PFSK-1 (cell line): Measurements from ENCODE around the gene NFIA.

Experiments
- FOXP2 ChIP-seq: optimal IDR thresholded peaks from 2 replicates; pipeline ENCODE3; 2011; ENCODE audit warnings: borderline replicate concordance, control low read depth, inconsistent platforms; ENCODE audit not compliant: insufficient read depth; ENCODE audit errors: extremely low read length, extremely low read depth
- POLR2AphosphoS5 ChIP-seq: IDR thresholded peaks from 2 replicates; pipeline ENCODE4 v1.6.1; 2012; ENCODE audit warnings: low read depth, mild to moderate bottlenecking, control low read depth, low read length, moderate library complexity
- SIN3A ChIP-seq: IDR thresholded peaks from 2 replicates; pipeline ENCODE4 v1.6.1; 2012; ENCODE audit warnings: mild to moderate bottlenecking, low read length, moderate library complexity, borderline replicate concordance; ENCODE audit not compliant: insufficient read depth
- TAF1 ChIP-seq: IDR thresholded peaks from 2 replicates; pipeline ENCODE4 v1.6.1; 2012; ENCODE audit warnings: low read length, control low read depth, borderline replicate concordance; ENCODE audit not compliant: insufficient read depth
- TF ChIP-seq, protein P1 (sequence below), 2 experiments: IDR thresholded peaks; 2 replicates each; pipeline versions ENCODE4 v1.6.1 to v1.8.0; 2011 to 2012; ENCODE audit warnings: low read depth in 2 of 2, low read length in 2 of 2, control low read depth in 1 of 2, inconsistent platforms in 1 of 2, mild to moderate bottlenecking in 1 of 2, moderate library complexity in 1 of 2; ENCODE audit not compliant: insufficient read depth in 1 of 2

NFIA gene

DNA sequence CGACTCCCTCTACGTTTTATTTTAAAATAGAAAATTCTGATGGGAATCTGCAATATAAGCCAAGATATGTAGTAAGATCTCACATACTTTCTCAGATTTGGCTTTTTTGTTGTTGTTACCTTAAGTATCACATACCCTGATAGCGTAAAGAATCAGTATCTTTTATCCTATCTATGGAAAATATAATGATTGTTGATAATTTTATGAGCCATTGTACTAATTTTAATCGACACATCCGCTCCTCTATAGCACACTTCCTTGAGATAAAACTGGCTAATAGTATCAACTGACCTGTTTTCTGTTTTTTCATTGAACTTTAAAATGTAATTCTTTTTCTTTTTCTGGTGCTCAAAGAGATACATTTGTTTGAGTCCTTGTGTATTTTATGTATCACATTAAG is 118.7 kb downstream of the NFIA start:
- TF ChIP-seq SIN3A (no peak), TAF1 (no peak)

DNA sequence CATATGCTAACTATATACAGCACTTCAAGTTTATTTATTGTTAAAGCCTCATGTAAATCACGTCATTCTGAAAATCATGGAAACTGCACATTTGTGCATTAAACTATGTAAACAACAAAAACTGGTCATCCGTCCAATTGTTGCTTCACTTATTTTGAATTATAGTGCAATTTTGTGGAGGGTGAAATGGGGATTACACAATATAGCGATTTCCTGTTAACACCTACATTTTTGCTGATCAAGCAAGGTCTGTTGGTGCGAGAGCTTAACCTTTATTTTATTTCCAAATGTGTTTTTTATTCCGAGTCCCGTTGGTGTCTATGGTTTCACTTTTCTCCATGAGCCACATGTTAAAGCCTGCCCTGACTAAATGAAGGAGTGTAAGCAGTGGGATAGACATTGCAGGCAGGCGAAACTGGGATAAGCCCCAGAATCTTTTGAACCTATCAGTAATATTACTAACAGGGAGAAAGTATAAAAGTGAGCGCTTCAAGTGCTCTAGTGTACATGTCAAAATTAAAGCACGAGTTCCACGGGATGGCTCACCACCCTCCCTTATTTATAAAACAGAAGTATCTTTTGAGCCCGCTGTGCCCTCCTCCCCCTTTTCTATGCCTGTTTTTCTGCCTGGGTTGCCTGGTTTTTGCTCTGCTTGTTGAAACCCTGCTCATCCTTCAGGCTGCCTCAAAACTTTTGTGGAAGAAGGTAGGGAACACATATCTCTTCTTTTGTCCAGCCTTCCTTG is 120.7 kb downstream of the NFIA start:
- TF ChIP-seq TAF1 (no peak), FOXP2 (no peak), SIN3A (no peak), POLR2AphosphoS5 (no peak)
- TF ChIP-seq, protein P1, sequence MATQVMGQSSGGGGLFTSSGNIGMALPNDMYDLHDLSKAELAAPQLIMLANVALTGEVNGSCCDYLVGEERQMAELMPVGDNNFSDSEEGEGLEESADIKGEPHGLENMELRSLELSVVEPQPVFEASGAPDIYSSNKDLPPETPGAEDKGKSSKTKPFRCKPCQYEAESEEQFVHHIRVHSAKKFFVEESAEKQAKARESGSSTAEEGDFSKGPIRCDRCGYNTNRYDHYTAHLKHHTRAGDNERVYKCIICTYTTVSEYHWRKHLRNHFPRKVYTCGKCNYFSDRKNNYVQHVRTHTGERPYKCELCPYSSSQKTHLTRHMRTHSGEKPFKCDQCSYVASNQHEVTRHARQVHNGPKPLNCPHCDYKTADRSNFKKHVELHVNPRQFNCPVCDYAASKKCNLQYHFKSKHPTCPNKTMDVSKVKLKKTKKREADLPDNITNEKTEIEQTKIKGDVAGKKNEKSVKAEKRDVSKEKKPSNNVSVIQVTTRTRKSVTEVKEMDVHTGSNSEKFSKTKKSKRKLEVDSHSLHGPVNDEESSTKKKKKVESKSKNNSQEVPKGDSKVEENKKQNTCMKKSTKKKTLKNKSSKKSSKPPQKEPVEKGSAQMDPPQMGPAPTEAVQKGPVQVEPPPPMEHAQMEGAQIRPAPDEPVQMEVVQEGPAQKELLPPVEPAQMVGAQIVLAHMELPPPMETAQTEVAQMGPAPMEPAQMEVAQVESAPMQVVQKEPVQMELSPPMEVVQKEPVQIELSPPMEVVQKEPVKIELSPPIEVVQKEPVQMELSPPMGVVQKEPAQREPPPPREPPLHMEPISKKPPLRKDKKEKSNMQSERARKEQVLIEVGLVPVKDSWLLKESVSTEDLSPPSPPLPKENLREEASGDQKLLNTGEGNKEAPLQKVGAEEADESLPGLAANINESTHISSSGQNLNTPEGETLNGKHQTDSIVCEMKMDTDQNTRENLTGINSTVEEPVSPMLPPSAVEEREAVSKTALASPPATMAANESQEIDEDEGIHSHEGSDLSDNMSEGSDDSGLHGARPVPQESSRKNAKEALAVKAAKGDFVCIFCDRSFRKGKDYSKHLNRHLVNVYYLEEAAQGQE (IDR thresholded peaks at IDR 0.05; ENCODE audit: insufficient read depth in 1 of 2, low read depth in 2 of 2, low read length in 2 of 2) = no peak

DNA sequence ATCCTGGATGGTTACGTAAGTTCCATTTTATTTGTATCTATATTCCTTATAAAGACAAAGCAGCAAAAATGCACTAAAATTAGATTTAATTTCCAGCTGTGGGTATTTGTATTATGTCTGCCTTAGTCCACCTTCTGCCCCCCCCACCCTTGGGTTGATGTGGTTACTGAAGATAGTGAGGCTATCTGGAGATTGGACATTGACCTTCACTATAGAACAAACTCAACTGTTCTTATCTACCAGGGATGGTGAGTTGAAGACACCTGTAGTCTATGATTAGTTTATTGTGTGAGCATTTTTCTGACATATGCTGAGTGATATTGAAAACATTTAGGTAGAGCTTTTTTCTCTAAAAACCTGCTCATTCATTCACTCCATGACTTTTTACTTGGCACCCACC is 122.2 kb downstream of the NFIA start:
- TF ChIP-seq POLR2AphosphoS5 = no peak
- TF ChIP-seq TAF1 = no peak
- no peak for TF ChIP-seq FOXP2
- no peak for TF ChIP-seq SIN3A
- TF ChIP-seq, protein P1 (IDR thresholded peaks at IDR 0.05; ENCODE audit: insufficient read depth in 1 of 2, low read depth in 2 of 2, low read length in 2 of 2) = no peak

DNA sequence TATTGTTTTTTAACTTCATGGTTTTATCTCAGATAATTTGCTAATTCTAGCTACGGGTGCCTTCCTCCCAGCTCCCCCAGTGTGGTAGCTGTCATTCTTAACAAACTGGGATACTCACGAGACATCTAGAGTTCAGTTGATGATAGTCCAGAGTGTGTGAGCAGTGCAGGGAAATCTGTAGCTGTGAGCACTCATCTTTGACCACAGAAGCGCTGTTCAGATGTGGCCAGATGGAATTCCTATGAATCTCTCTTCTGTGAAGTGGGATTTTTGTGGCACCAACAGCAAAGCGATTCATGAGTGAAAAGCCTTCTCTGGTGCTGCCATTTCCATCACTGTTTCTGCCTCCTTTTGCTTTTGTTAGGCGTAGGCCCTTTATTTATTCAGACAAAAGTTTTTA is 125.1 kb downstream of the NFIA start:
- no peak for TF ChIP-seq SIN3A
- no peak for TF ChIP-seq POLR2AphosphoS5
- no peak for TF ChIP-seq FOXP2
- no peak for TF ChIP-seq TAF1
- TF ChIP-seq, protein P1 (IDR thresholded peaks at IDR 0.05; ENCODE audit: insufficient read depth in 1 of 2, low read depth in 2 of 2, low read length in 2 of 2) = no peak

DNA sequence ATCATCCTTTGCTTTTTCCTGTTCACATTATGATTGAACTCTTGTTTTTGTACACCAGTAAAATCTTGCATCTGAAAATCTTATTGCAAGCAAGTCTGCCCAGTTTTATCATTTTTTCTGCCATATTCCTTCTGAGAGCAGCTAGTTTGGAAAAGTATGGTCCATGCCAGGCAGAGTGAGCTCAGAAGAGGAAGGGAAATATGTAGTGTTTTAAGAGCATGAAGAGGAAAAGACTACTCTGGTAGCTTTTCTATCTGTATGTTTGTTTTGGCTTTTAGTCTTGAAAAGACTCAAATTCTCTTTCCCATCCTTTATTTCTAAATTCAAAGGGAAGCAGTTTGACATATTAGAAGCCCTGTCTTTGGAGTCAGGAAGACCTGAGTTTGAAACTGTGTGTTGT is 125.8 kb downstream of the NFIA start:
- TF ChIP-seq FOXP2 = no peak
- no peak for TF ChIP-seq TAF1
- TF ChIP-seq POLR2AphosphoS5 = no peak
- no peak for TF ChIP-seq SIN3A
- TF ChIP-seq, protein P1 (IDR thresholded peaks at IDR 0.05; ENCODE audit: insufficient read depth in 1 of 2, low read depth in 2 of 2, low read length in 2 of 2) = no peak

DNA sequence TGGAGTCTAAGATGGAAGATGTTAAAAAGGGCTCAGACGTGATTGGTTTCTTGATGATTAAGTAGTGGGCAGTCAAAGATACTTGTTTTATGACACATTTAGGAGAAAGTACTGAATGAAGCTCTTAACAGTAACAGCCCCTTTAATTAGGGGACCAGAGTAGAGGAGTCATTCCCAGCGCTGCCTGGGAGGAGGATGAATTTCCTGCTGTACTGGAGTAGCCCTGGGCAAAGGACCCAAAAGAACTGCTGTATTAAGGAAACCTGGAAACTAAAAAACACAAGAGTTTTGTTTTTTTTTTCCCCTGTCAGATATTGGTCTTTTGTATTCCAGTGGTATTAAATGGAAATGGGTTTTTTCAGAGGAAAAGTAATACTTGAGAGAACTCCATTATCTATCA is 126.5 kb downstream of the NFIA start:
- TF ChIP-seq POLR2AphosphoS5 (no peak), SIN3A (no peak), FOXP2 (no peak), TAF1 (no peak)
- TF ChIP-seq, protein P1 (IDR thresholded peaks at IDR 0.05; ENCODE audit: insufficient read depth in 1 of 2, low read depth in 2 of 2, low read length in 2 of 2) = no peak
